Parathyroid adenoma (tissue), 2 donors: ENCODE data around the gene DLG2.
"Not testable (repeated sequence)": the region's sequence is repeated elsewhere in the genome, so short reads cannot be mapped to it uniquely, and the experiment has no call there.

Experiments
- H2AFZ ChIP-seq: fragments of 300-600 bp; sonication (generic); one replicate; pipeline ENCODE4 v1.7.0; 2017; ENCODE audit warnings: antibody characterized with exemption, mild to moderate bottlenecking
- H3K27ac ChIP-seq: fragments of 300-600 bp; sonication (generic); one replicate; pipeline ENCODE4 v1.7.0; 2017
- H3K27me3 ChIP-seq: fragments of 300-600 bp; sonication (generic); one replicate; pipeline ENCODE4 v1.7.0; 2017; ENCODE audit warnings: low read length; ENCODE audit not compliant: control insufficient read depth, insufficient read depth
- H3K36me3 ChIP-seq: fragments of 300-600 bp; sonication (generic); one replicate; pipeline ENCODE4 v1.7.0; 2017; ENCODE audit warnings: low read length; ENCODE audit not compliant: control insufficient read depth, insufficient read depth
- H3K4me1 ChIP-seq: fragments of 300-600 bp; sonication (generic); one replicate; pipeline ENCODE4 v1.7.0; 2017; ENCODE audit warnings: control low read depth
- H3K4me2 ChIP-seq: fragments of 300-600 bp; sonication (generic); one replicate; pipeline ENCODE4 v1.7.0; 2017; ENCODE audit warnings: low read length
- H3K4me3 ChIP-seq: fragments of 300-600 bp; sonication (generic); one replicate; pipeline ENCODE4 v1.7.0; 2017; ENCODE audit warnings: low read depth, low read length
- H3K79me2 ChIP-seq: fragments of 300-600 bp; sonication (generic); one replicate; pipeline ENCODE4 v1.7.0; 2017; ENCODE audit warnings: control low read depth
- H3K9ac ChIP-seq: fragments of 300-600 bp; sonication (generic); one replicate; pipeline ENCODE4 v1.7.0; 2017; ENCODE audit warnings: mild to moderate bottlenecking
- H3K9me3 ChIP-seq: fragments of 300-600 bp; sonication (generic); one replicate; pipeline ENCODE4 v1.7.0; 2017; ENCODE audit warnings: low read length; ENCODE audit not compliant: control insufficient read depth
- CTCF ChIP-seq: fragments of 300-600 bp; sonication (generic); IDR thresholded peaks from one replicate; pipeline ENCODE4 v1.7.0; 2017; ENCODE audit warnings: antibody characterized with exemption, mild to moderate bottlenecking
- donor health status: primary hyperparathyroidism.

DLG2 gene

GRCh38 chr11:85377901-85378300, 249.2 kb downstream of the DLG2 start:
- H2AFZ ChIP-seq: no peak overlapping the region
- no peak overlapping the region for H3K27ac ChIP-seq
- H3K9me3 ChIP-seq: no peaks in the 10 kb centered on the region
- no peaks in the 10 kb centered on the region for H3K27me3 ChIP-seq
- H3K4me3 ChIP-seq: no peak overlapping the region
- H3K79me2 ChIP-seq: no peaks in the 10 kb centered on the region
- no peak overlapping the region for H3K4me2 ChIP-seq
- no peaks in the 10 kb centered on the region for H3K4me1 ChIP-seq
- no peak overlapping the region for H3K9ac ChIP-seq
- no peak for TF ChIP-seq CTCF
- H3K36me3 ChIP-seq: no peaks in the 10 kb centered on the region

GRCh38 chr11:85359859-85360258, 267.3 kb downstream of the DLG2 start:
- H3K79me2 ChIP-seq: no peaks in the 10 kb centered on the region
- H2AFZ ChIP-seq: no peak overlapping the region
- no peak overlapping the region for H3K4me2 ChIP-seq
- H3K27ac ChIP-seq: no peak overlapping the region
- TF ChIP-seq CTCF: no peak
- no peak overlapping the region for H3K4me3 ChIP-seq
- H3K9me3 ChIP-seq: no peaks in the 10 kb centered on the region
- no peaks in the 10 kb centered on the region for H3K4me1 ChIP-seq
- H3K9ac ChIP-seq: no peak overlapping the region
- H3K36me3 ChIP-seq: no peaks in the 10 kb centered on the region
- H3K27me3 ChIP-seq: no peaks in the 10 kb centered on the region

GRCh38 chr11:85355921-85356320, 271.2 kb downstream of the DLG2 start:
- TF ChIP-seq CTCF: no peak
- no peaks in the 10 kb centered on the region for H3K9me3 ChIP-seq
- no peak overlapping the region for H3K27ac ChIP-seq
- H3K4me1 ChIP-seq: no peaks in the 10 kb centered on the region
- H3K79me2 ChIP-seq: no peaks in the 10 kb centered on the region
- no peak overlapping the region for H3K4me2 ChIP-seq
- no peaks in the 10 kb centered on the region for H3K27me3 ChIP-seq
- no peak overlapping the region for H2AFZ ChIP-seq
- H3K4me3 ChIP-seq: no peak overlapping the region
- H3K36me3 ChIP-seq: no peaks in the 10 kb centered on the region
- H3K9ac ChIP-seq: no peak overlapping the region

- not testable (repeated sequence) for H2AFZ ChIP-seq, H3K4me2 ChIP-seq, H3K27me3 ChIP-seq, H3K27ac ChIP-seq, H3K9me3 ChIP-seq, H3K9ac ChIP-seq, H3K79me2 ChIP-seq, H3K36me3 ChIP-seq, H3K4me3 ChIP-seq, H3K4me1 ChIP-seq
Measured at GRCh38 chr11:85349539-85349938, 277.6 kb downstream of the DLG2 start.

- H3K9me3 ChIP-seq: no peaks in the 10 kb centered on the region
- H3K27me3 ChIP-seq: no peaks in the 10 kb centered on the region
- no peak for TF ChIP-seq CTCF
- no peak overlapping the region for H3K4me2 ChIP-seq
- H3K4me1 ChIP-seq: no peaks in the 10 kb centered on the region
- H3K4me3 ChIP-seq: no peak overlapping the region
- H3K36me3 ChIP-seq: no peaks in the 10 kb centered on the region
- H3K79me2 ChIP-seq: no peaks in the 10 kb centered on the region
- H3K9ac ChIP-seq: no peak overlapping the region
- no peak overlapping the region for H3K27ac ChIP-seq
- no peak overlapping the region for H2AFZ ChIP-seq
Measured at GRCh38 chr11:85348945-85349344, 278.2 kb downstream of the DLG2 start.
